NCI-H345 treated with DMSO at 0.1 percent for 48 hours (cell line): ENCODE results near the gene CACNA2D4.

ENCODE experiments used
- DNase-seq: peaks from one replicate; lab custom pipeline; 2025; ENCODE audit not compliant: unreplicated experiment; lab: John Stamatoyannopoulos, UW

CACNA2D4 gene

DNA sequence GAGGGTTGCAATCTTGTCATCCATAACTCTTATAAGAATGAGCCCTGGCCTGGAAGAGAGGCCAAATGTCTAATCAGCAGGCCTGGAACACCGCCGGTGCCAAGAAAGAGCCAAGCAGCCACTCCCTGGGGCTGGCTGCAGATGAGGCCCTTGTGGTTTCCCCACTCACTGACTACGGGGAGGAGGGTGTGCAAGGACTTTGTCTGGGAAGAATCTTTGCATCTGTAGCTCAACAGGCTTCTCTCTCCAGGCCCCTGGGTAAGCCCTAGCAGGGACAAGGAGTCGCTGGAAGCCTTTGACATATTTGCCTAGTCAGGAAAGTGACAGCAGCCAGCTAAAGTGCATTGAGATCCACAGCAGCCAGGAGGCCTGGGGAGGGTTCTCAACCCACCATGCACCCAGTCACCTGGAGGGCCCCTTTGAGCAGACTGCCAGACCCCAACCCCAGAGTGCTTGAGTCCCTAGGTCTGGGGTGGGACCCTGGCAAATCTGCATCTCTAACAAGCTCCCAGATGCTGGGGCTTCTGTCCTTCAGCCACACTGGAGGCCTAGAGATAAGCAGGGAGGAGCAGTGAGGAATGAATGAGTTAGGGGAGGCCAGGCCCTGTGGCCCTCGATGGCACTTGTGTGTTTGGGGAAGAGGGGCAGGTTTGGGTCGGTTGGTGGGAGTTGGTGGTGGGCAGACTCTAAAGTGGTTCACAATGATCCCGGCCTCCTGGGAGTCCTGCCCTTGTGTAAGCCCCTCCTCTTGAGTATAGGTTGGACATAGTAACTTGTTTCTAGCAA is 112.0 kb downstream of the CACNA2D4 start:
- DNase-seq, result no peak

DNA sequence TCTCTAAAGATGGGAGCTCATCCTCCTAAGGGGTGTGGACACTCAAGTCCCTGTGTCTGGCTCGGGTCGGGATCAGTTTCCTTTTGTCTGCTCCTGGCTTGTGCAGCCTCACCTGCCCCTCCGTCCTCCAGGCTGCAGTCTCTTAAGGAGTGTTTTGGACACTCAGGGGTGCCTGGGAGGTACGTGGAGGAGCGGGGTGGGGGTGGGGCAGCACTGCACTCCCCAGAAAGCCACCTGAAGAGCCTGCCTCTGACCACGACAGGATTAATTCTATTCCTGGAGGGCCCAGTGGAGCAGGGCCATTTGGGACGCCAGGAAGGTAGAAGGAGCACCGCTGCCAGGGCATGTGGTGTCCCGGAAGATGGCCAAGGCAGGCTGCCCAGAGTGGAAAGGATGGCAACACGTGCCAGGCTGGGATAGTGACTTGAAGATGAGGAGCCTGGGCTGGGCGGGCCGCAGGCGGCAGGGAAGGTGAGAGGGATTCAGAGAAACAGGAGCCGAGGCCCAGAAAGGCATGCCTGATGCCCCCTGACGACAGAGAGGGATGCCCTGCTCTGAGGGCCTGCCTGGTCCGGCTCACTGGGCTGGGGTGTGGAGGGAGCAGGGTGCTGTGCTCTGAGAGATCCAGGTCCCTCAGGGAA is 112.9 kb downstream of the CACNA2D4 start:
- no peak for DNase-seq

DNA sequence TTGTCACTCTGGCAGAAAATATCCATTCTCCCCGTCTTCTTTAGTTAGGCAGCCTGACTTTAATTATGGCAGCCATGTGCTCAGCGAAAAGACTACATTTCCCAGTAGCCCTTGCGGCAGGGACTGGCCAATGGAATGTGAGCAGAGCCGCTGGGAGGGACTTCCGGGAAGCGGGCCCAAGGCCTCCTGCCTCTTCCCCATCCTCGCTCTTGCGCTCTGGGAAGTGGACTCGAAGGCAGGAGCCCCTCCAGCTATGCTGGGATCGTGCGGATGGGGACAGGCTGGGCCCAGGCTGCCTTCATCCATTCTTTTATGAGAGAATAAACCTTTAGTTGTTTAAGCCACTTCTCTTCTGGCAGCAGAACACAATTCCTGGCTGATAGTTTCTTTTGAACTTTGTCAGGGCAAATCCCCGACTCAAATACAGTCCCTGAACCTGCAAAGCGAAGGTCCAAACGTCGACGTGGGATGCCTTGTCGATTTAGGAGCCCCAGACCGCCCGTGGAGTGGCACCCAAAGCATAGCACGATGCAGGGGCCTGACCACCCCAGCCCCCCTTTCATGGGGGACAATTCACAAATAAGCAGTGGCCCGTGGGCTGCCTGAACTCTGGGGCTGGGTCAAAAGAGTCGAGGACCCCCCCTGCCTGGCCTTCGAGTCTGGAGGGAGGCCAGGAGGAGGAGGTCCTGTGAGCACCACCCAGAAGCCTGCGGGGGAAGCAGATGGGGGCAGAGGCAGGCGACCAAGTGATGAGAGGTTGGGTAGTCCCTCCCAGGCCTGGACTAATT is 113.7 kb downstream of the CACNA2D4 start:
- DNase-seq, result peak; percentile 18

DNA sequence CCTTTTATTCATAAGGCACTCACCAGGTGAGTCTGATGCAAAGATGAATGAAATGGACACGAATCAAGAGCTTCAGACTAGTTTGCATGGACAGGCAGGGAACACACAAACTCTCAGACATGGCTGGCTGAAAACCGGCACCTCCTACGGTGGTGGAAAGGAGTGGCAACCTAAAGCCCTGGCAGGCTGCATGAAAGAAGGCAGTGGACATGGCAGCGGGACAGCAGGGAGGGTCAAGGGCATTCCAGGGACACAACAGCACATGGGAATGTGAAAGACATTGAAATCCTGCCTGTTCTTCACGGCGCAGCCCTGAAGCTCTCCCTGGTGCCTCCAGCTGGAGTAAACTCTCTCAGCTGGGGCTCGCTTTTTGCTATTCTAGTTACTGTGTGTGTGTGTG is 114.7 kb downstream of the CACNA2D4 start:
- no peak for DNase-seq

DNA sequence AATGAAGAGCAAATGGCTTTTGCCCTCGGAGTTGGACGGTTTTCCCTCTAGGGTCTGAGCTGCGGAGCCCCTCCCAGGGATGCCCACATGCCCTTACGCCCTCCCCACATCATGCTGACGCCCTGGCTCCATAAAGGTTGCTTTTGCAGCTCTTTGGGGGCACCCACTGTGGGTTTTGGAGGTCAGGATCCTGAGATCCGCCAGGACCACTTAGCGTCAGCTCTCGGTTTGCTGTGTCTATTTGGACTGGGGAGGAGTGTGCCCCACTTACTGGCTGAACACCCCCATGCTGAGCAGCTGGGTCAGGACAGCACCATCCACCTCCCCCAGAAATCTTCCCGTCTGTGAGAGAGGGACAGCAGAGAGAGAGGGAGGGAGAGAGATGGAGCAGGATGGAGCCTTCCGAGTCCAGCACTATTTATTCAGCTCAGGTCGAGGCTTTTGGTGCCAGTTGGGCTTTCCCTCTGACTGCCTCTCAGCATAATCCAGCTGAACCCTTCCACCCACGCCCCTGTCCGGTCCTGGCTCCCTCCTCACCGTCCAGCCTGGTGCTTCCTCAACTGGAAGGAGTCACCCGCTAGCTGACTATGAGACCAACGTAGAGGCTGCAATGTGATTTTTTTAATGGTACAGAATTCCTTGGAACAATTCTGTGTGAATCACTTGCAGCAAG is 117.0 kb downstream of the CACNA2D4 start:
- no peak for DNase-seq

DNA sequence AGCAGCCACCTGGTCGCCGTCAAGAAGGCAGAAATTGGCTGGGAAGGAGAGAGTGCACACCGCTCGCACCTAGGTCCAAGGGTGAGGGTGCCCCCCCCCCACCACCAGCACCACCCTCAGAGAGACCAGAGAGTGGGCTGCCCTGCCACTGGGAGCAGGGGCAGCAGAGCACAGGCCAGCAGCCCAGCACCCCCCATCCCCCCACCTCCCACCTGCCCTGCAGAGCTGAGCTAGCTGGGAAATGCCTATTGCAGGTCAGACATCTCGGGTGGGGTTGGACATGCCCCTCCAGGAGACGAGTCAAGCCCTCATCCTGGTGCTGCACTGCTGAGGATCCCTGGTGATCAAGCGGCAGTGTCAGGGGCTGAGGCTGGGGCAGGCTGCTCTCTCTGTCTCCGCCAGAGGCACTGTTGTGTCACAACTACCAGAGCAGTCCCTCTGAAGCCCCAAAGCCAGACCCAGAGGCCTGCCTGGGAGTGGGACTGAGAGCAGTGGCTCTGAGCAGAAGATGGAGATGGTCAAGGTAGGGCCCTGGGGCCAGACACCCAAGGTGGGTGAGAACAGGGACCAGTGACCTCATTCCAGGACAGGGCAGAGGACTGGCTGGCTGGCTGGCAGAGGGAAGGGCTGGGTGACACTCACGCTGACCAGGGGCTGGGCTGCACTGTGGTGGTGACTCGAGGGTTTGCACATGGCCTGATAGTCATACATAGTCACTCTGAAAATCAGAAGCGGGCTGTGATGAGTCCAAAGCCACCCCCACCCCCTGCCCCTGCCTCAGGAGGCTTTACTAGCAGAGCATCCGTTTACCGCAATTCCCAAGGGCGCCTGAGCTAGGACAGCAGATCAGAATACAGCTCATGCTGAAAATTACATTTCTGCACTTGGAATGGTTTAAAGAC is 117.8 kb downstream of the CACNA2D4 start:
- no peak for DNase-seq

DNA sequence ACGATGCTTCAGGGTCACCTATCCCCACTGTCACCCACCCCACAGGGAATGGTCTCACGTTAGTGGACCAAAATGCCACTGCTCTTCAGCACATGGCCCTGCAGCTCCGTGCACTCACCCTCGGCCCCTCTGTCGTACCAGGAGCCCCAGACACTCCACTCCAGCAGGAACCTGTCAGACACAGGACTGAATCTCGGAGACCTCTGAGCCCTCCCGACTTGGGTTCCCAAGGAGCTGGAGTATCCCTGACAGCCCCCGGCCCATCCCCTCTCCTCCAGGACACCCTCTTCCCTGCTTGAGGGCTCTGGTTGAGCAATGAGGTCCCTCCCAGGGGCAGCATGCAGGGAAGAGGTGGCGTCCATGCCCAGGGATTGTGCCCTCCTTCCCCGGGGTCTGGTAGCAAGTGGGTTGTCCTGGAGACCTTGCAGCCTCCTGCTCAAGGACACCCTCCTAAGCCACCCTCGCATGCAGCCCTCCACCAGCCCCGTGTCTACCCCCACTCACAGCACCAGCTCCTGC is 118.5 kb downstream of the CACNA2D4 start:
- no peak for DNase-seq

DNA sequence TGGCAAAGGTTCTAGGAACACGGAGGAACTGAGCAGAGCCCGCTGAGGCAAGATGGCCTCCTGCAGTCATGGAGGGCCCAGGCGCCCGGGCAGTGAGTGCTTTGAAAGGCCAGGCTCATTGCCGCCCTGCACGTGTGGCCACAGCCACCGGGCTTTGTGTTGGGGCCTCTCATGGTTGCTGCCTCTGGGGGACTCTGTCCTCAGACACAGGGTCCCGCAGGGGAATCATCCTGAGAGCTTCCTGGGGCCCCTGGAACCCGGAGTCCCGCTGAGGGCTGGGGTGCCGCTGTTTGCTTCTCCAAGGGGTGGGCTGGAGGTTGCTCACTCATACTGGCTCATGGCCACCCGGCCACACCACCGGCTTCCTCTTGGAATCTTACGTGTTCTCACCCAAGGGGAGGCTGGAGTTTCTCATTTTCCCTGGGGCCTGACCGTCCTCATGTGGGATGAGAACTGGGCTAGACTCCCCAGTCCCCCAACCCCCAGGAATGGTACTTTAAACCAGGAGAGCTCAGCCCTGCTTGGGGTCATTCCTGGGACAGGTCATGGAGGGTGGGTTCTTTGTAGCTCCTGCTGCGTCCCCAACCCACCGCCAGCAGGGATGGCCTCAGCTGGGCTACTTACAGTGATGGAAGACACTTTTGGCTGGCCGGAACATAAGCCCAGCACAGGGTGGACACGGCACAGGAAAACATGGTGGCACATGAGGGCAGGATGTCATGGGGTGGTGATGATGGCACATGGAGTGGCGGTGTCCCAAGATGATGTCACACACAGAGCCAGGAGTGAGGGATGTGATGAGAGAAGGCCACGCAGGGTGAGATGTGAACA is 119.2 kb downstream of the CACNA2D4 start:
- DNase-seq, result no peak

DNA sequence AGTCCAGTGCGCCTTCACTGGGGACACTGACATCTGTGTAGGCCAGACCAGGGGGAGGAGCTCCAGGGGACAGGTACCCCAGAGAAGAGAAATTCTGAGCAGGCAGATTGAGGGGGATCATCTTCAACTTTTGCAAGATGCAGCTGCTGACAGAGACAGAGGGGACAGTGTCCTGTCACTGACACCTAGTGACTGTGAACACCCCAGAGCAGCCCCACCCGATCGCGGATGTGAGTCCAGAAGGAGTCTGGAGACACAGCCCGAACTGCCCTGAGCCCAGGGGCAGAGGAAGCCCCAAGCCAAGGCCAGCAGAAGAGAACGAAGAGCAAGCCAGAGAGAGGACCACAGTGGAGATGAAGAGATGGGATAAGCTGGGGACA is 119.8 kb downstream of the CACNA2D4 start:
- no peak for DNase-seq

DNA sequence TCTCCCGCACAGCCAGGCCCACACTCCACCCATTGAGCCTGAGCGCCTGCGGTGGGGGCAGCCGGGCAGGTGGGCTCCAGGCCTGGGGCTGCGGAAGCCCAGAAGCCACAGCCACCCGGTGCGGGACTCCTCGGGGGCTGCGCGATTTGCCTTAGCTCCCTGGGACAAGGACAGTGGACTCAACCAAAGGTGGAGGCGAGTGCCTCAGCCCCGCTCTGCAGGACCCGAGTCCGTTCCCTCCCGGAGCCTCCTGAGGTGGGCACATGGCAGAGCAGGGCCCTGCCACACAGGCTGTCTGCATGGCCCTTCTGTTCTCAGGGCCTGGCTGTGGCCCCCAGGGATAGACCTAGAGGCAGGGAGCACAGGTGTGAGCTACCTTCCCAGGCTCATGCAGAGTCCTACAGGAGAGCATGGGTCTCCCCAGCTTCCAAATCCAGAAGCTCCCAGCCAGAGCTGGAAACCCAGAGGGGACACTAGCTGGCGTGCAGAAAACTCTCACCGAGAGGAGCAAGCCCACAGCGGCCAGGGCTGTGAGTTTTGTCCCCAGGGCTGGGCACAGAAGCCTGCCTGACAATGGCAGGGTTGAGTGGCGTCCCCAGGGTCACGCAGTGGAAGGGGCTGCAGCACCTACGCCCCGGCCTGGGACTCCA is 120.3 kb downstream of the CACNA2D4 start:
- DNase-seq, result no peak

DNA sequence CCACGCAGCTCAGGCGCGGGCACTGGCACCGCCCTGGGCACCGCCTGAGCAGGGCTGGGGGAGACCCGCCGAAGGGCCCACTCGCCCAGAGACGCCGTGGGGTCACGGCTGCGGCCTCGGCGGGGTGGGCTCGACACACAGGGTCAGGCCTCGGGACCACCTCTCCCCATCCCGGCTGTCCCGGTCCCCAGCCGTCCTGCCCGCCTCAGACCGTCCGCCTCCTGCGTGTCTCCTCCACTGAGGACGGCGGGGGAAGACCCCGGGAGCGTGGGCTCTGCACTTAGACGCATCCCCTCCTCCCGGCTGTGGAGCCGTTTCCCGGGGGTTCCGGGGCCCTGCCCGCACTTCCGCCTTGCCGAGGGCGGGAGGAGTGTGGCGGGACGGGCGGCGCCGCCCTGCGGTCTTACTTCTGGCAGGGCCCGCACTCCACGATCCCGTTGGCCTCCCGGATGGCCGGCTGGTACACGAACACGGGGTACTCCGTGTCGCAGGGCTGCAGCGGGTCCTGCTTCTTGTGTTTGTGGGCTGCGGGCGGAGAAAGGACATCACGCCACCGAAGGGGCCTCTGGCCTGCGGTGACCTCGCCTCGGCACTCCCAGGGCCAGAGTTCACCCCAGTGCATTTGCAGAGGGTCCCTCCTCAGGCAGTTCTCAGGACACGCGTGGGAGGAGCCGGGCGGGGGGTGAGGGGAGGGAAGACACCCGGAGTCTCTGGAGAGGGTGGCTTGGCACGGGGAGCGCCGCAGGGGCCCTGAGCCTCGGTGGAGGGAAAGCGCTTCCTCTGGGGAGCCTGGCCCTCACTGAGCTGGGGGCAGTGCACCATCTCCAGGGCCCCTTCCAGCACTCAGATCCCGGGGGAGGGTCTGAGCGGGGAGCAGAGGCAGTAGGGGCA is 121.2 kb downstream of the CACNA2D4 start:
- no peak for DNase-seq

DNA sequence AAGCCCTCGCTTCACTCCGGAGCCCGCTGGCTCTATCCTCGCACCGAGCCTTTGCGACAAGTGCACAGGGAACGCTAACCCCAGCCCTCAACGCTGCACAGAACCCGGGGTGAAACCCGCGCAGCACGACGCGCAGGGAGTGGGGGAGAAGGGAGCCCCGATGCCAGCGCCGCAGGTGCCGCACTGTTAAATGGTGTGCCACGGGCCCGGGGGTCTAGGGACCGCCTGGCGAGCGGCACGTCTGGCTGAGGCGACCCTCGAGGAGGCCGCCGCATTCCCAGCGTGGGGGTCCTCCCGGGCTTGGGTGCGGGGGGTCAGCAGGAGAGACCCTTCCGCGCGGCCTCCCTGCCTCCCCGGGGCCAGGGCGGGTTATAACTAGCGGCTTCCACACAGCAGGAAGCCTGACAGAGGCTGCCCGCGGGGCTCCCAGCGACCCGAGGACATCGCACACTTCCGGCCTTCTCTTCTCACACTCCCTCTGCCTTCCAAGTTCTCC is 121.9 kb downstream of the CACNA2D4 start:
- DNase-seq, result no peak

DNA sequence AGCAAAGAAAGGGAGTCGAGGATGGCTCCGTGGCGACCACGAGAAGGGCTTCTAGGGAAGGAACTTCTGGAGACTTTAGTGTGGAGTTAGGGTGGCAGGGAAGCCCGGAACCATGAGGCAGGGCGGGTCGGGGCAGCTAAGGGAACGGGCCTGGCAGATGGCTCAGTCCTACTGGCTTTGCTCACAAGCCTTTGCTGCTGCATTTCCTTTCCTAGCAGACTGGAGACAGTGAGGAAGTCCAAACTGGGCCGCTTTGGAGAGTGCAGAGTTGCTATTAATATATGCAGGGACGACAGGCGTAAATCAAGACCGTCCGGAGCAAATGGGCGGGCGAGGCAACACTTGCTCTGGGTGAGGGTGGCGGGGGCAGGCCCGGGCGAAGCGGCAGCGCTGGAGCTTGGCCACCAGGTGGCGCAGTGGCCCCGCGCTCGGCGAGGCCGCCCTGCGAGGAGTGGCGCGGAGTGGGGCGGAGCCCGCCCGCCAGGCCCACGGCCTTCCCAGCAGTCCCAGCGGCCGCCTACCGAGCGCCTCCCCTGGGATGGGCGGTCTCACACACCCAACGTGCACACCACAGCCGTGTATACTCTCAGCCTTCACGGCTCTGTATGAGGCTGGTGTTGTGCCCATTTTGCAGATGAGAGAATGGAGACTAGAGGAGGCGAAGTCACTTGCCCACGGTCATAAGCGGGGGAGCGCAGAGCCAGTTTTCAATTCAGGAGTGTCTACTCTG is 122.5 kb downstream of the CACNA2D4 start:
- peak; percentile 57 for DNase-seq

DNA sequence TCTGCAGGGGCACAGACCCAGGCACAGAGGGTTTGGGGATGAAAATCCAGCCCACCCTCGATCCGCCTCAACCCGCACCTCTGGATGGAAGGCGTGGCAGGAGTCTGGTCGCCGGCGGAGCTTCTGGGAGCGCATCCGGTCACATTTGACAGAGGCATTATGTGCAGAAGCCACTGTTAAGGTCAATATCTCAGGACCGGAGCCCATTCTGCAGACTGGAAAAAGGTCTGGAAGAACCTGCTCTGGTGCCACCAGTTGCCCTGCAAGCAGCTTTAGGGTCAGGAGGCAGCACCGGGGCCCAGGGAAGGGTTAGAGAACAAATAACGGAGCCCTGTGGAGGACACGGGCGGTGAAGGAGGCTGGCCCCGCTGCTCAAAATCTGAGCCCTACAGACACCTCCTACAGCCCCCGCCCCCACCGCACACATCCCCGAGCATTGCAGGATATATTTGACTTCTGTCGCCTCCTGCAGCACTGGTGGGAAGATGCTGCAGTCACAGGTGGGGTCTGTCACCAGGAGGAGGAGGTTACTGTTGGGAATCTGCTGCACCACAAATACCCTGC is 123.1 kb downstream of the CACNA2D4 start:
- no peak for DNase-seq

DNA sequence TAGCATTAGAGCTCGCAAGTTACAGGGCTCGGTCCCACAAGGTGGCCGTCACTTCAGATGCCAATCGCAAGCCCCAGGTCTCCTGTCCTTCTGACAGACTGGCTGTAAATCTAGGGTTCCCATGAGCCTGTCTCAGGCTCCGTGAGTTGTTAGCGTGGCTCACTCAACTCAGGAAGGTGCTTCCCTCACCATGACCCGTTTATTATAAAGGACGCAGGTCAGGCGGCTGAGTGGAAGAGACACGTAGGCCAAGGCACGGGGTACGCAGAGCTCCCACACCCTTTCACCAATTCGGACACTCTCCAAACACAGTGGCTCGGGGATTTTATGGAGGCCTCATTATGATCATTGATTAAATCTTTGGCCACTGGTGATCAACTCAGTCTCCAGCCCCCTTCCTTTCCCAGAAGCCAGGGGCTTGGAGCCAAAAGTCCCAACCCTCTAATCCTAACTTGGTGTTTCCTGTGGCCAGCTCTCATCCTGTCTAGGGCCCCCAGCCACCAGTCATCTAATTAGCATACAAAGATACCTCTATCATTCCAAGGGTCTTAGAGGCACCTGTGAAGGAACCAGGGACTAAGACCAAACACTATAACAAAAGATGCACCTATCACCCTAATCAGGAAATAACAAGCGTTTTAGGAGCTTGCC is 123.9 kb downstream of the CACNA2D4 start:
- DNase-seq, result no peak
